ENCODE results near the gene USP7.

USP7 gene

GRCh38 chr16:8931859-8932258 lies 31.8 kb downstream of the USP7 start:
- Histone ChIP-seq H3K27me3 (ENCODE audit: control insufficient read depth in 2 of 2, insufficient read depth in 2 of 2, low read length in 2 of 2) (no peaks in the 10 kb centered on the region), H3K9me3 (ENCODE audit: control insufficient read depth in 2 of 2, low read length in 2 of 2) (no peaks in the 10 kb centered on the region), H3K36me3 (ENCODE audit: control insufficient read depth in 2 of 2, insufficient read depth in 2 of 2, low read length in 2 of 2) (peaks cover 15 to 24% of the 10 kb centered on the region in 2 donors), H3K9ac (ENCODE audit: low read depth in 1 of 2, low read length in 2 of 2) (no peak overlapping the region), H3K27ac (ENCODE audit: low read depth in 2 of 2, low read length in 2 of 2) (no peak overlapping the region), H3K4me1 (ENCODE audit: control insufficient read depth in 2 of 2, insufficient read depth in 2 of 2, low read length in 2 of 2) (peaks cover 7% of the 10 kb centered on the region in 2 donors), H3K4me3 (ENCODE audit: low read length in 2 of 2) (no peak overlapping the region)

- Histone ChIP-seq H3K9me3 (ENCODE audit: control insufficient read depth in 2 of 2, low read length in 2 of 2) (no peaks in the 10 kb centered on the region), H3K36me3 (ENCODE audit: control insufficient read depth in 2 of 2, insufficient read depth in 2 of 2, low read length in 2 of 2) (peaks cover 20 to 30% of the 10 kb centered on the region in 2 donors)
Observed at GRCh38 chr16:8929086-8929748, 34.5 kb downstream of the USP7 start.

GRCh38 chr16:8928467-8928957 lies 35.2 kb downstream of the USP7 start:
- Histone ChIP-seq H3K4me1 (ENCODE audit: control insufficient read depth in 2 of 2, insufficient read depth in 2 of 2, low read length in 2 of 2) (peaks cover 10 to 20% of the 10 kb centered on the region in 2 donors), H3K9ac (ENCODE audit: low read depth in 1 of 2, low read length in 2 of 2) (no peak overlapping the region), H3K27ac (ENCODE audit: low read depth in 2 of 2, low read length in 2 of 2) (no peak overlapping the region), H3K4me3 (ENCODE audit: low read length in 2 of 2) (no peak overlapping the region), H3K36me3 (ENCODE audit: control insufficient read depth in 2 of 2, insufficient read depth in 2 of 2, low read length in 2 of 2) (peaks cover 20 to 32% of the 10 kb centered on the region in 2 donors), H3K27me3 (ENCODE audit: control insufficient read depth in 2 of 2, insufficient read depth in 2 of 2, low read length in 2 of 2) (no peaks in the 10 kb centered on the region), H3K9me3 (ENCODE audit: control insufficient read depth in 2 of 2, low read length in 2 of 2) (no peaks in the 10 kb centered on the region)

More at GRCh38 chr16:8929086-8929748, 34.5 kb downstream of the USP7 start:
- Histone ChIP-seq H3K27ac (ENCODE audit: low read depth in 2 of 2, low read length in 2 of 2) (no peak overlapping the region), H3K4me1 (ENCODE audit: control insufficient read depth in 2 of 2, insufficient read depth in 2 of 2, low read length in 2 of 2) (peaks cover 7 to 14% of the 10 kb centered on the region in 2 donors), H3K4me3 (ENCODE audit: low read length in 2 of 2) (no peak overlapping the region), H3K9ac (ENCODE audit: low read depth in 1 of 2, low read length in 2 of 2) (no peak overlapping the region), H3K27me3 (ENCODE audit: control insufficient read depth in 2 of 2, insufficient read depth in 2 of 2, low read length in 2 of 2) (no peaks in the 10 kb centered on the region)

GRCh38 chr16:8926827-8927226 lies 36.9 kb downstream of the USP7 start:
- Histone ChIP-seq H3K27me3 (ENCODE audit: control insufficient read depth in 2 of 2, insufficient read depth in 2 of 2, low read length in 2 of 2) (no peaks in the 10 kb centered on the region), H3K27ac (ENCODE audit: low read depth in 2 of 2, low read length in 2 of 2) (no peak overlapping the region), H3K9ac (ENCODE audit: low read depth in 1 of 2, low read length in 2 of 2) (no peak overlapping the region), H3K4me1 (ENCODE audit: control insufficient read depth in 2 of 2, insufficient read depth in 2 of 2, low read length in 2 of 2) (peaks cover 10 to 22% of the 10 kb centered on the region in 2 donors), H3K36me3 (ENCODE audit: control insufficient read depth in 2 of 2, insufficient read depth in 2 of 2, low read length in 2 of 2) (peaks cover 32 to 45% of the 10 kb centered on the region in 2 donors), H3K4me3 (ENCODE audit: low read length in 2 of 2) (no peak overlapping the region), H3K9me3 (ENCODE audit: control insufficient read depth in 2 of 2, low read length in 2 of 2) (no peaks in the 10 kb centered on the region)

GRCh38 chr16:8925455-8925854 lies 38.3 kb downstream of the USP7 start:
- Histone ChIP-seq H3K36me3 (ENCODE audit: control insufficient read depth in 2 of 2, insufficient read depth in 2 of 2, low read length in 2 of 2) (peaks cover 44 to 58% of the 10 kb centered on the region in 2 donors), H3K9ac (ENCODE audit: low read depth in 1 of 2, low read length in 2 of 2) (no peak overlapping the region), H3K9me3 (ENCODE audit: control insufficient read depth in 2 of 2, low read length in 2 of 2) (no peaks in the 10 kb centered on the region), H3K27me3 (ENCODE audit: control insufficient read depth in 2 of 2, insufficient read depth in 2 of 2, low read length in 2 of 2) (no peaks in the 10 kb centered on the region), H3K4me1 (ENCODE audit: control insufficient read depth in 2 of 2, insufficient read depth in 2 of 2, low read length in 2 of 2) (peaks cover 10 to 22% of the 10 kb centered on the region in 2 donors), H3K27ac (ENCODE audit: low read depth in 2 of 2, low read length in 2 of 2) (no peak overlapping the region), H3K4me3 (ENCODE audit: low read length in 2 of 2) (no peak overlapping the region)

GRCh38 chr16:8924214-8924613 lies 39.5 kb downstream of the USP7 start:
- Histone ChIP-seq H3K4me1 (ENCODE audit: control insufficient read depth in 2 of 2, insufficient read depth in 2 of 2, low read length in 2 of 2) (peaks cover 10 to 25% of the 10 kb centered on the region in 2 donors), H3K4me3 (ENCODE audit: low read length in 2 of 2) (no peak overlapping the region), H3K36me3 (ENCODE audit: control insufficient read depth in 2 of 2, insufficient read depth in 2 of 2, low read length in 2 of 2) (peaks cover 51 to 61% of the 10 kb centered on the region in 2 donors), H3K27ac (ENCODE audit: low read depth in 2 of 2, low read length in 2 of 2) (peak overlapping the region; percentile 33 to 52), H3K9me3 (ENCODE audit: control insufficient read depth in 2 of 2, low read length in 2 of 2) (no peaks in the 10 kb centered on the region), H3K9ac (ENCODE audit: low read depth in 1 of 2, low read length in 2 of 2) (no peak overlapping the region), H3K27me3 (ENCODE audit: control insufficient read depth in 2 of 2, insufficient read depth in 2 of 2, low read length in 2 of 2) (no peaks in the 10 kb centered on the region)

GRCh38 chr16:8923199-8923598 lies 40.5 kb downstream of the USP7 start:
- H3K27ac ChIP-seq (ENCODE audit: low read depth in 2 of 2, low read length in 2 of 2), result no peak overlapping the region
- no peak overlapping the region for H3K9ac ChIP-seq (ENCODE audit: low read depth in 1 of 2, low read length in 2 of 2)
- peaks cover 10 to 25% of the 10 kb centered on the region in 2 donors for H3K4me1 ChIP-seq (ENCODE audit: control insufficient read depth in 2 of 2, insufficient read depth in 2 of 2, low read length in 2 of 2)
- H3K27me3 ChIP-seq (ENCODE audit: control insufficient read depth in 2 of 2, insufficient read depth in 2 of 2, low read length in 2 of 2), result no peaks in the 10 kb centered on the region
- H3K36me3 ChIP-seq (ENCODE audit: control insufficient read depth in 2 of 2, insufficient read depth in 2 of 2, low read length in 2 of 2), result peaks cover 50 to 57% of the 10 kb centered on the region in 2 donors
- no peak overlapping the region for H3K4me3 ChIP-seq (ENCODE audit: low read length in 2 of 2)
- H3K9me3 ChIP-seq (ENCODE audit: control insufficient read depth in 2 of 2, low read length in 2 of 2), result no peaks in the 10 kb centered on the region

GRCh38 chr16:8921347-8921984 lies 42.2 kb downstream of the USP7 start:
- peaks cover 57% of the 10 kb centered on the region in 2 donors for H3K36me3 ChIP-seq (ENCODE audit: control insufficient read depth in 2 of 2, insufficient read depth in 2 of 2, low read length in 2 of 2)
- no peak overlapping the region for H3K9ac ChIP-seq (ENCODE audit: low read depth in 1 of 2, low read length in 2 of 2)
- peaks cover 10 to 23% of the 10 kb centered on the region in 2 donors for H3K4me1 ChIP-seq (ENCODE audit: control insufficient read depth in 2 of 2, insufficient read depth in 2 of 2, low read length in 2 of 2)
- no peaks in the 10 kb centered on the region for H3K9me3 ChIP-seq (ENCODE audit: control insufficient read depth in 2 of 2, low read length in 2 of 2)
- H3K27ac ChIP-seq (ENCODE audit: low read depth in 2 of 2, low read length in 2 of 2), result no peak overlapping the region
- H3K4me3 ChIP-seq (ENCODE audit: low read length in 2 of 2), result no peak overlapping the region
- H3K27me3 ChIP-seq (ENCODE audit: control insufficient read depth in 2 of 2, insufficient read depth in 2 of 2, low read length in 2 of 2), result no peaks in the 10 kb centered on the region

- Histone ChIP-seq H3K4me3 (ENCODE audit: low read length in 2 of 2) (no peak overlapping the region), H3K36me3 (ENCODE audit: control insufficient read depth in 2 of 2, insufficient read depth in 2 of 2, low read length in 2 of 2) (peaks cover 63 to 64% of the 10 kb centered on the region in 2 donors), H3K9me3 (ENCODE audit: control insufficient read depth in 2 of 2, low read length in 2 of 2) (no peaks in the 10 kb centered on the region), H3K27ac (ENCODE audit: low read depth in 2 of 2, low read length in 2 of 2) (no peak overlapping the region), H3K27me3 (ENCODE audit: control insufficient read depth in 2 of 2, insufficient read depth in 2 of 2, low read length in 2 of 2) (no peaks in the 10 kb centered on the region), H3K9ac (ENCODE audit: low read depth in 1 of 2, low read length in 2 of 2) (no peak overlapping the region), H3K4me1 (ENCODE audit: control insufficient read depth in 2 of 2, insufficient read depth in 2 of 2, low read length in 2 of 2) (peaks cover 10 to 21% of the 10 kb centered on the region in 2 donors)
Observed at GRCh38 chr16:8920645-8921346, 42.9 kb downstream of the USP7 start.

GRCh38 chr16:8919934-8920462 lies 43.7 kb downstream of the USP7 start:
- H3K4me1 ChIP-seq (ENCODE audit: control insufficient read depth in 2 of 2, insufficient read depth in 2 of 2, low read length in 2 of 2), result peaks cover 10 to 19% of the 10 kb centered on the region in 2 donors
- H3K9ac ChIP-seq (ENCODE audit: low read depth in 1 of 2, low read length in 2 of 2), result no peak overlapping the region
- H3K36me3 ChIP-seq (ENCODE audit: control insufficient read depth in 2 of 2, insufficient read depth in 2 of 2, low read length in 2 of 2), result peaks cover 68 to 70% of the 10 kb centered on the region in 2 donors
- no peaks in the 10 kb centered on the region for H3K9me3 ChIP-seq (ENCODE audit: control insufficient read depth in 2 of 2, low read length in 2 of 2)
- H3K27ac ChIP-seq (ENCODE audit: low read depth in 2 of 2, low read length in 2 of 2), result no peak overlapping the region
- H3K27me3 ChIP-seq (ENCODE audit: control insufficient read depth in 2 of 2, insufficient read depth in 2 of 2, low read length in 2 of 2), result no peaks in the 10 kb centered on the region
- no peak overlapping the region for H3K4me3 ChIP-seq (ENCODE audit: low read length in 2 of 2)

All from mucosa of rectum (tissue), 2 donors.